K562 (cell line): ENCODE results near the gene SSTR1. TPM values are rescaled to one million over a fixed set of nuclear protein-coding genes. Genes with fewer than 3 reads are reported as not detected.

ENCODE experiments used
- CBFA2T2 ChIP-seq: fragments of 450-650 bp; conservative IDR thresholded peaks from 2 replicates; pipeline ENCODE4 v1.6.1; 2017; ENCODE audit warnings: mild to moderate bottlenecking
- ERF ChIP-seq: fragments of 450-650 bp; formaldehyde crosslinking; IDR thresholded peaks from 2 replicates; pipeline ENCODE4 v1.4.0; 2020; ENCODE audit warnings: mild to moderate bottlenecking, mixed read lengths
- GTF2E2 ChIP-seq: fragments of 200-800 bp; sonication (Bioruptor generic); IDR thresholded peaks from 2 replicates; pipeline ENCODE4 v1.6.1; 2016; ENCODE audit warnings: missing genetic modification characterization, missing compliant biosample characterization
- KDM5B ChIP-seq: fragments of 200-600 bp; sonication (generic); IDR thresholded peaks from 2 replicates; pipeline ENCODE4 v1.6.1; 2012; ENCODE audit warnings: low read depth, mild to moderate bottlenecking, moderate library complexity, low read length, control low read depth, inconsistent platforms; ENCODE audit not compliant: insufficient replicate concordance
- ZNF589 ChIP-seq: fragments of 200-800 bp; sonication (Bioruptor generic); IDR thresholded peaks from 2 replicates; pipeline ENCODE4 v1.6.1; 2016; ENCODE audit warnings: low read depth, missing genetic modification characterization, missing compliant biosample characterization
- polyA plus RNA-seq, 8 experiments: library from polyadenylated mRNA; depleted of rRNA in 4 of 8; stranded (reverse) in 5 of 8; unstranded in 3 of 8; fragments of >200 nt; fragmentation: Nextera tagmentation in 2 of 8; fragmentation: Illumina TruSeq in 1 of 8; extraction: Ambion mirVana in 2 of 8; extraction: Trizol in 1 of 8; gene quantifications; 2 replicates each; pipeline versions ENCODE4 v1.2.1 to v1.2.3, GENCODE V29; 2011 to 2014; ENCODE audit warnings: inconsistent platforms in 1 of 8, missing spikeins in 1 of 8
- total RNA-seq, 7 experiments: library from RNA; depleted of rRNA in 6 of 7; stranded (reverse); fragments of >200 nt in 6 of 7; fragmentation: Illumina TruSeq in 2 of 7; extraction: Trizol in 2 of 7; gene quantifications; 2 replicates each; pipeline versions ENCODE4 v1.2.1 to v1.2.3, GENCODE V29; 2011 to 2021; ENCODE audit warnings: low replicate concordance in 1 of 7
- TF ChIP-seq, protein P1 (sequence below): sonication (generic); formaldehyde crosslinking; IDR thresholded peaks from 2 replicates; pipeline ENCODE4 v1.8.1; 2023; ENCODE audit warnings: missing genetic modification reagents, mild to moderate bottlenecking, borderline replicate concordance

The SSTR1 gene
- total and polyA plus RNA-seq, 9 of the 15 experiments (the other 6 are each of a cell fraction or from before 2014, with no cell fraction given) = not detected

DNA sequence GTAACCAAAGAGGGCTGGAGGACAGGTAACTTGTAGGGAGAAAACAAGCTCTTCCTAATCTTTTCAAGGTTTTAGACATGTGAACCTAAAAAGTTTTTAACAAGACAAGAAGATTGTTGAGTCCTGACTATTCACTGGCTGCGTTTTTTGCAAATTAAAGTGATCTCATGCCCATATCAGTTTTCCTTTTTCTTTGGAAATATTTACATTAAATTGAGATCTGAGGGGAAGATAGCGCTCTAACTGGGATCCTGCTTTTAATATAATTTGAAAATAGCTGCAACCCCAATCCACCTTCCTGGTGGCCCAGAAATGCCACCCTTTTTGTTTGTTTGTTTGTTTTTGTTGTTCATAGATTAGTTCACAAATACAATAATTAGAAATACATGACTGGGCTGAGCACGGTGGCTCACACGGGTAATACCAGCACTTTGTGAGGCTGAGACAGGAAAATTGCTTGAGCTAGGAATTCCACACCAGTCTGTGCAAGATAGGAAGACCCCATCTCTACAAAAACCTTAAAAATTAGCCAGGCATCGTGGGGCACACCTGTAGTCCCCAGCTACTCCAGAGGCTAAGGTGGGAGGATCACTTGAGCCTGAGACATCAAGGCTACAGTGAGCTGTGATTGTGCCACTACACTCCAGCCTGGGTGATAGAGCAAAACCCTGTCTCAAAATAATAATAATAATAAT is 2.4 kb upstream of the SSTR1 start (continued):
- TF ChIP-seq, protein P1, sequence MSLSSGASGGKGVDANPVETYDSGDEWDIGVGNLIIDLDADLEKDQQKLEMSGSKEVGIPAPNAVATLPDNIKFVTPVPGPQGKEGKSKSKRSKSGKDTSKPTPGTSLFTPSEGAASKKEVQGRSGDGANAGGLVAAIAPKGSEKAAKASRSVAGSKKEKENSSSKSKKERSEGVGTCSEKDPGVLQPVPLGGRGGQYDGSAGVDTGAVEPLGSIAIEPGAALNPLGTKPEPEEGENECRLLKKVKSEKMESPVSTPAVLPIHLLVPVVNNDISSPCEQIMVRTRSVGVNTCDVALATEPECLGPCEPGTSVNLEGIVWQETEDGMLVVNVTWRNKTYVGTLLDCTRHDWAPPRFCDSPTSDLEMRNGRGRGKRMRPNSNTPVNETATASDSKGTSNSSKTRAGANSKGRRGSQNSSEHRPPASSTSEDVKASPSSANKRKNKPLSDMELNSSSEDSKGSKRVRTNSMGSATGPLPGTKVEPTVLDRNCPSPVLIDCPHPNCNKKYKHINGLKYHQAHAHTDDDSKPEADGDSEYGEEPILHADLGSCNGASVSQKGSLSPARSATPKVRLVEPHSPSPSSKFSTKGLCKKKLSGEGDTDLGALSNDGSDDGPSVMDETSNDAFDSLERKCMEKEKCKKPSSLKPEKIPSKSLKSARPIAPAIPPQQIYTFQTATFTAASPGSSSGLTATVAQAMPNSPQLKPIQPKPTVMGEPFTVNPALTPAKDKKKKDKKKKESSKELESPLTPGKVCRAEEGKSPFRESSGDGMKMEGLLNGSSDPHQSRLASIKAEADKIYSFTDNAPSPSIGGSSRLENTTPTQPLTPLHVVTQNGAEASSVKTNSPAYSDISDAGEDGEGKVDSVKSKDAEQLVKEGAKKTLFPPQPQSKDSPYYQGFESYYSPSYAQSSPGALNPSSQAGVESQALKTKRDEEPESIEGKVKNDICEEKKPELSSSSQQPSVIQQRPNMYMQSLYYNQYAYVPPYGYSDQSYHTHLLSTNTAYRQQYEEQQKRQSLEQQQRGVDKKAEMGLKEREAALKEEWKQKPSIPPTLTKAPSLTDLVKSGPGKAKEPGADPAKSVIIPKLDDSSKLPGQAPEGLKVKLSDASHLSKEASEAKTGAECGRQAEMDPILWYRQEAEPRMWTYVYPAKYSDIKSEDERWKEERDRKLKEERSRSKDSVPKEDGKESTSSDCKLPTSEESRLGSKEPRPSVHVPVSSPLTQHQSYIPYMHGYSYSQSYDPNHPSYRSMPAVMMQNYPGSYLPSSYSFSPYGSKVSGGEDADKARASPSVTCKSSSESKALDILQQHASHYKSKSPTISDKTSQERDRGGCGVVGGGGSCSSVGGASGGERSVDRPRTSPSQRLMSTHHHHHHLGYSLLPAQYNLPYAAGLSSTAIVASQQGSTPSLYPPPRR (CRISPR knock-in tag) = no peak
- no peak for TF ChIP-seq ZNF589 (CRISPR knock-in tag)
- TF ChIP-seq ERF (CRISPR knock-in tag) = no peak
- TF ChIP-seq KDM5B = no peak
- no peak for TF ChIP-seq GTF2E2 (tag)
- TF ChIP-seq CBFA2T2 = no peak
